ENCODE measurements around the gene MBD3L1. TPM values are rescaled to one million over a fixed set of nuclear protein-coding genes. Genes with fewer than 3 reads are reported as not detected.

The MBD3L1 gene
- total and polyA plus RNA-seq, 3 donors from 2014 or later: 5.1 to 39.6 (median 7.3) TPM

DNA sequence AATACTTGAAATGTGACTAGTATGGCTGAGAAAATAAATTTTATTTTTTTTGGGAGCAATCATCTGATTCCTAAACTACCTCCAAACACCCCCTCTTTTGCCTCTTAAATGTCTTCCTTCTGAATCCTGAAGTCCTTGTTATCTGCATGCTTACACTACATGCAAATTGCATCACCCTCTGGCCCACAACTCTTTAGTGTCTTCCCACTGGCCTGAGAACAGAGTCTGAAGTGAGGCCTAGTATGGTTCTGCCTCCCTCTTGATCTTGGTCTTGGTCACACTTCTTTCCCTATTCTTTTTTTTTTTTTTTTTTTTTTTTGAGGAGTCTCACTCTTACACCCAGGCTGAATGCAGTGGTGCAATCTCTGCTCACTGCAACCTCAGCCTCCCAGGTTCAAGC is 4.9 kb upstream of the MBD3L1 start:
- no peak for TF ChIP-seq POLR2A (IDR thresholded peaks at IDR 0.05)
- TF ChIP-seq, protein P1, sequence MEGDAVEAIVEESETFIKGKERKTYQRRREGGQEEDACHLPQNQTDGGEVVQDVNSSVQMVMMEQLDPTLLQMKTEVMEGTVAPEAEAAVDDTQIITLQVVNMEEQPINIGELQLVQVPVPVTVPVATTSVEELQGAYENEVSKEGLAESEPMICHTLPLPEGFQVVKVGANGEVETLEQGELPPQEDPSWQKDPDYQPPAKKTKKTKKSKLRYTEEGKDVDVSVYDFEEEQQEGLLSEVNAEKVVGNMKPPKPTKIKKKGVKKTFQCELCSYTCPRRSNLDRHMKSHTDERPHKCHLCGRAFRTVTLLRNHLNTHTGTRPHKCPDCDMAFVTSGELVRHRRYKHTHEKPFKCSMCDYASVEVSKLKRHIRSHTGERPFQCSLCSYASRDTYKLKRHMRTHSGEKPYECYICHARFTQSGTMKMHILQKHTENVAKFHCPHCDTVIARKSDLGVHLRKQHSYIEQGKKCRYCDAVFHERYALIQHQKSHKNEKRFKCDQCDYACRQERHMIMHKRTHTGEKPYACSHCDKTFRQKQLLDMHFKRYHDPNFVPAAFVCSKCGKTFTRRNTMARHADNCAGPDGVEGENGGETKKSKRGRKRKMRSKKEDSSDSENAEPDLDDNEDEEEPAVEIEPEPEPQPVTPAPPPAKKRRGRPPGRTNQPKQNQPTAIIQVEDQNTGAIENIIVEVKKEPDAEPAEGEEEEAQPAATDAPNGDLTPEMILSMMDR (IDR thresholded peaks at IDR 0.05): no peak
- Histone ChIP-seq H3K27ac (no peak overlapping the region), H3K36me3 (ENCODE audit: low read depth, missing control alignments) (no peaks in the 10 kb centered on the region), H3K27me3 (no peaks in the 10 kb centered on the region), H3K9me3 (no peaks in the 10 kb centered on the region), H3K4me1 (peaks cover 6% of the 10 kb centered on the region), H3K4me3 (no peak overlapping the region)
- intact Hi-C loops (cut with DNase I; ENCODE audit: low total_unique reads): no loop called here
- no peak for DNase-seq

DNA sequence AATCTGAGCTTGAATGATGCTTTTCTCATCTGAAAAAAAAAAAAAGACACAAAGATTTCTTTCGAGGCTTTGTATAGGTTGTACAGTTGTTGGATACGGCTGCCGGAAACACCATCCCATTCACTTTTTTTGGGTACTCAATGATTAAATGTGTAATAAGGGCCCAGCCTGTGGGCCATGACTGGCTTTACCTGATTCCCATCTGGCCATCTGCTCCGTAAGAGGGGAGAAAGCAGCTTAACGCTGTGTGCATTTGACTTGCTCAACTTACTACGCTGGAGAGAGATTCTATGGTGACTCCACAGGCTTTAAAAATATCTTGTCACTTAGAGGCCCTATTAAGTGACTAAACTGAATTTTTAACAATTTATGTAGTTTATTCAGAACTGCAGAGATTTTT is 804 bp upstream of the MBD3L1 start:
- peak overlapping the region; percentile 87 to 89 for H3K4me3 ChIP-seq
- no peaks in the 10 kb centered on the region for H3K9me3 ChIP-seq
- H3K36me3 ChIP-seq (ENCODE audit: low read depth, missing control alignments): no peaks in the 10 kb centered on the region
- TF ChIP-seq POLR2A (IDR thresholded peaks at IDR 0.05): no peak
- TF ChIP-seq, protein P1 (IDR thresholded peaks at IDR 0.05): no peak
- H3K27ac ChIP-seq: peak overlapping the region; percentile 78 to 95
- WGBS, 2 donors: 44 to 49% methylated on average over 6 of the region's 6 CpGs
- H3K4me1 ChIP-seq: peaks cover 6% of the 10 kb centered on the region
- no peak for DNase-seq
- H3K27me3 ChIP-seq: no peaks in the 10 kb centered on the region
- intact Hi-C loops (cut with DNase I; ENCODE audit: low total_unique reads): no loop called here

DNA sequence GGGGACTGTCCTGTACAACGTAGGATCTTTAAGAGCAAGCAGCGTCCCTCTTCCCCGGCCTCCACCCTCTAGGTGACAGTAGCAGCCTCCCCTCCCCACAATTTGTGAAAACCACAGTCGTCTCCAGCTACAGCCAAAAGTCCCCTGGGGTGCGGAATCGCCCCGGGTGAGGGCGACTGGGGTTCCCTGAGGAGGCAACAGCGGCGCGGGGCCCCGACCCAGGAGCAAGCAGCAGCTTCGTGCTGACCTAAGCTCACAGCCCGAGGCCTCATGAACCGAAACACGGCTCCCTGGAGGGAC is 395 bp upstream of the MBD3L1 start:
- DNase-seq: no peak
- peak overlapping the region; percentile 87 to 89 for H3K4me3 ChIP-seq
- no peaks in the 10 kb centered on the region for H3K27me3 ChIP-seq
- H3K9me3 ChIP-seq: no peaks in the 10 kb centered on the region
- intact Hi-C loops (cut with DNase I; ENCODE audit: low total_unique reads): no loop called here
- TF ChIP-seq, protein P1 (IDR thresholded peaks at IDR 0.05): no peak
- TF ChIP-seq POLR2A (IDR thresholded peaks at IDR 0.05): no peak
- H3K4me1 ChIP-seq: peaks cover 6% of the 10 kb centered on the region
- 0 to 6% methylated on average over 3 to 14 of the region's 16 CpGs for WGBS, 2 donors
- H3K27ac ChIP-seq: peak overlapping the region; percentile 78 to 95
- H3K36me3 ChIP-seq (ENCODE audit: low read depth, missing control alignments): no peaks in the 10 kb centered on the region

DNA sequence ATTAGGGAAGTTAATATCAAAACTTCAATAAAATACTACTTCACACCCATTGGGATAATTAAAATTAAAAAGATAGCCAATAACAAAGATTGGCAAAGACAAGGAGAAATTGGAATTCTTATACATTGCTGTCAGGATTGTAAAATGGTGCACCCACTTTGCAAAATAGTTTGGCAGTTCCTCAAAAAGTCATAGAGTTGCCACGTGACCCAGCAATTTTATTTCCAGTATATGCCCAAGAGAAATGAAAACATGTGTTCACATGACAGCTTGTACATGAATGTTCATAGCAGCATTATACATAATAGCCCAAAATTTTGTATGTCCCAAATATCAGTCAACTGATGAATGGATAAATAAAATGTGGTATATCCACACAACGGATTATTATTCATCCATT is 3.3 kb downstream of the MBD3L1 start:
- Histone ChIP-seq H3K4me3 (no peak overlapping the region), H3K36me3 (ENCODE audit: low read depth, missing control alignments) (no peaks in the 10 kb centered on the region), H3K27me3 (no peaks in the 10 kb centered on the region), H3K4me1 (peaks cover 6% of the 10 kb centered on the region), H3K27ac (no peak overlapping the region), H3K9me3 (no peaks in the 10 kb centered on the region)
- intact Hi-C loops (cut with DNase I; ENCODE audit: low total_unique reads): no loop called here
- no peak for DNase-seq
- TF ChIP-seq POLR2A (IDR thresholded peaks at IDR 0.05): no peak
- TF ChIP-seq, protein P1 (IDR thresholded peaks at IDR 0.05): no peak
- 65 to 68% methylated on average over 2 of the region's 2 CpGs for WGBS, 2 donors

DNA sequence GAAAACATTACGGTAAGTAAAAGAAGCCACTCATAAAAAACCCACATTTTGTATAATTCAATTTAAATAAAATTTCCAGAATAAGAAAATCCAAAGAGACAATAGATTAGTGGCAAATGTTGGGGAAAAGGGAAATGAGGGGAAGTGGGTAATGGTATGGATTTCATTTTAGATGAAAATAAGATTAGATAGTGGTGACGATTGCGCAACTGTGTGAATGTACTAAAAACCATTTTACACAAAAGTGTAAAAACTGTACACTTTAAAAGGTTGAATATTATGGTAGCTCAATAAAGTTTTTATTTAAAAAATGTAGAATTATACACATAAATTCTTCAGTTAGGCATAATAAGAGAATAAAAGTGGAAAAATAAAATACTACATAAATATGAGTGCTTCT is 3.7 kb downstream of the MBD3L1 start:
- no peak for DNase-seq
- intact Hi-C loops (cut with DNase I; ENCODE audit: low total_unique reads): no loop called here
- no peak overlapping the region for H3K27ac ChIP-seq
- TF ChIP-seq, protein P1 (IDR thresholded peaks at IDR 0.05): no peak
- TF ChIP-seq POLR2A (IDR thresholded peaks at IDR 0.05): no peak
- H3K9me3 ChIP-seq: no peaks in the 10 kb centered on the region
- H3K4me3 ChIP-seq: no peak overlapping the region
- 92% methylated on average over 3 of the region's 3 CpGs for WGBS, 2 donors
- H3K27me3 ChIP-seq: no peaks in the 10 kb centered on the region
- H3K36me3 ChIP-seq (ENCODE audit: low read depth, missing control alignments): no peaks in the 10 kb centered on the region
- H3K4me1 ChIP-seq: peaks cover 6% of the 10 kb centered on the region
